A549 (cell line): ENCODE data around the gene RAB37. TPM values are rescaled to one million over a fixed set of nuclear protein-coding genes. Genes with fewer than 3 reads are reported as not detected.
A peak's percentile ranks its signal among the peaks of the same experiment; 100 is the strongest.

Source experiments
- ATAC-seq, 2 experiments: fragments of 200-7000 bp in 1 of 2; fragments of >200 bp in 1 of 2; cut with Nextera tagmentation in 1 of 2; cut with Tn5 transposase in 1 of 2; 3 replicates each; pipeline versions ENCODE4 v1.8.0 to v1.9.1; 2018 to 2020; ENCODE audit warnings: mild to moderate bottlenecking in 1 of 2, moderate library complexity in 1 of 2
- CTCF ChIA-PET: fragments of 300-600 bp; sonication (Branson Sonifier 250); formaldehyde crosslinking; extraction: SDS; loops from one replicate; lab custom pipeline; 2021; ENCODE audit warnings: antibody characterized with exemption, inconsistent platforms; lab: Yijun Ruan, JAX
- POLR2A ChIA-PET: fragments of 350-600 bp; formaldehyde crosslinking; extraction: SDS; loops from one replicate; lab custom pipeline; 2021; ENCODE audit warnings: antibody characterized with exemption, inconsistent platforms; lab: Yijun Ruan, JAX
- DNase-seq, 2 experiments: peaks; one replicate each; pipeline versions ENCODE4 v3.0.0 to v3.0.0-alpha.2; 2011 to 2016; ENCODE audit warnings: low read depth in 1 of 2, low spot score in 1 of 2
- FAIRE-seq: peaks from 2 replicates; lab custom pipeline; 2011; peaks lifted over from hg19 to GRCh38; lab: Jason Lieb, UNC
- H3K27ac ChIP-seq, 2 experiments: fragments of >200 bp; sonication (Bioruptor Twin); formaldehyde crosslinking; 3 replicates each; pipeline ENCODE4 v1.5.1; 2016 to 2017
- H3K4me1 ChIP-seq: fragments of >200 bp; sonication (Bioruptor Twin); formaldehyde crosslinking; 3 replicates; pipeline ENCODE4 v1.6.1; 2016
- H3K4me2 ChIP-seq: fragments of >200 bp; sonication (Bioruptor Twin); formaldehyde crosslinking; 3 replicates; pipeline ENCODE4 v1.6.1; 2016
- H3K4me3 ChIP-seq: fragments of >200 bp; sonication (Bioruptor Twin); formaldehyde crosslinking; 3 replicates; pipeline ENCODE4 v1.5.1; 2016
- H3K9me3 ChIP-seq: fragments of >200 bp; sonication (Bioruptor Twin); formaldehyde crosslinking; 3 replicates; pipeline ENCODE4 v1.6.1; 2016
- ATOH8 ChIP-seq: fragments of 250-450 bp; sonication (Bioruptor Pico); IDR thresholded peaks from 2 replicates; pipeline ENCODE4 v1.5.0; 2020; ENCODE audit warnings: low read depth, mild to moderate bottlenecking, moderate library complexity
- CBX2 ChIP-seq: fragments of 200-600 bp; sonication (generic); IDR thresholded peaks from 2 replicates; pipeline ENCODE4 v1.6.1; 2016; ENCODE audit warnings: low read depth, mild to moderate bottlenecking, borderline replicate concordance
- CBX8 ChIP-seq: fragments of 200-600 bp; sonication (generic); IDR thresholded peaks from 2 replicates; pipeline ENCODE4 v1.6.1; 2016
- CTCF ChIP-seq: fragments of >200 bp; sonication (Bioruptor Twin); formaldehyde crosslinking; IDR thresholded peaks from 3 replicates; pipeline ENCODE4 v1.5.1; 2016
- EHMT2 ChIP-seq: fragments of 200-600 bp; sonication (generic); IDR thresholded peaks from 2 replicates; pipeline ENCODE4 v1.6.1; 2016; ENCODE audit warnings: antibody characterized with exemption, low read depth, mild to moderate bottlenecking, moderate library complexity
- ELK1 ChIP-seq: fragments of 150-350 bp; IDR thresholded peaks from 2 replicates; pipeline ENCODE4 v1.6.1; 2014; ENCODE audit warnings: low read depth, mild to moderate bottlenecking, low read length
- HDAC2 ChIP-seq: fragments of 200-600 bp; sonication (generic); IDR thresholded peaks from 2 replicates; pipeline ENCODE4 v1.6.1; 2016
- HOXA7 ChIP-seq: fragments of 250-450 bp; sonication (Bioruptor Pico); IDR thresholded peaks from 2 replicates; pipeline ENCODE4 v1.5.0; 2020; ENCODE audit warnings: mild to moderate bottlenecking, moderate library complexity
- HOXB13 ChIP-seq: fragments of 250-450 bp; sonication (Bioruptor Pico); IDR thresholded peaks from 2 replicates; pipeline ENCODE4 v1.5.0; 2020; ENCODE audit warnings: low read depth, mild to moderate bottlenecking, moderate library complexity
- KDM5A ChIP-seq: fragments of 200-600 bp; sonication (generic); IDR thresholded peaks from 2 replicates; pipeline ENCODE4 v1.6.1; 2016; ENCODE audit warnings: antibody characterized with exemption, mild to moderate bottlenecking
- MAFK ChIP-seq: fragments of 450-650 bp; IDR thresholded peaks from 2 replicates; pipeline ENCODE4 v1.6.1; 2014; ENCODE audit not compliant: partially characterized antibody
- NPAS2 ChIP-seq: fragments of 250-450 bp; sonication (Bioruptor Pico); IDR thresholded peaks from 2 replicates; pipeline ENCODE4 v1.8.0; 2022; ENCODE audit warnings: mild to moderate bottlenecking, moderate library complexity, borderline replicate concordance
- NR3C1 ChIP-seq: fragments of >200 bp; sonication (Bioruptor Twin); formaldehyde crosslinking; IDR thresholded peaks from 3 replicates; pipeline ENCODE4 v1.6.1; 2017
- PBX3 ChIP-seq: IDR thresholded peaks from 2 replicates; pipeline ENCODE4 v1.6.1; 2012
- POLR2A ChIP-seq: IDR thresholded peaks from 2 replicates; pipeline ENCODE4 v1.6.1; 2012; ENCODE audit warnings: mild to moderate bottlenecking, low read length
- POLR2AphosphoS2 ChIP-seq: conservative IDR thresholded peaks from 2 replicates; pipeline ENCODE4 v1.6.1; 2012; ENCODE audit warnings: low read length, improper control_type of control experiment, inconsistent platforms
- RCOR1 ChIP-seq: fragments of 150-350 bp; IDR thresholded peaks from 2 replicates; pipeline ENCODE4 v1.6.1; 2014; ENCODE audit warnings: antibody characterized with exemption, low read length, low read depth
- REST ChIP-seq: fragments of 200-600 bp; sonication (generic); IDR thresholded peaks from 2 replicates; pipeline ENCODE4 v1.6.1; 2016; ENCODE audit warnings: antibody characterized with exemption, mild to moderate bottlenecking, moderate library complexity
- RFX5 ChIP-seq: fragments of 450-650 bp; IDR thresholded peaks from 2 replicates; pipeline ENCODE4 v1.7.1; 2014; ENCODE audit warnings: antibody characterized with exemption, mild to moderate bottlenecking, moderate library complexity
- SMC3 ChIP-seq: fragments of >200 bp; sonication (Bioruptor Twin); formaldehyde crosslinking; IDR thresholded peaks from 3 replicates; pipeline ENCODE4 v1.6.1; 2018; ENCODE audit warnings: inconsistent platforms
- SREBF2 ChIP-seq: fragments of 450-650 bp; IDR thresholded peaks from 2 replicates; pipeline ENCODE4 v1.6.1; 2014; ENCODE audit warnings: mild to moderate bottlenecking, moderate library complexity
- TFCP2L1 ChIP-seq: fragments of 250-450 bp; sonication (Bioruptor Pico); IDR thresholded peaks from 2 replicates; pipeline ENCODE4 v1.5.0; 2021; ENCODE audit warnings: mild to moderate bottlenecking
- TP53 ChIP-seq: fragments of 250-450 bp; sonication (Bioruptor Pico); IDR thresholded peaks from 2 replicates; pipeline ENCODE4 v1.5.0; 2021; ENCODE audit warnings: mild to moderate bottlenecking, moderate library complexity
- ZC3H11A ChIP-seq: fragments of 450-650 bp; IDR thresholded peaks from 2 replicates; pipeline ENCODE4 v1.6.1; 2014; ENCODE audit warnings: antibody characterized with exemption, mild to moderate bottlenecking
- WGBS: methylation state at CpG from one replicate; pipeline ENCODE4 v1.1.6; 2017; ENCODE audit errors: missing lambda C conversion rate; 5-methylcytosine and 5-hydroxymethylcytosine counted together
- polyA plus RNA-seq, 4 experiments: library from polyadenylated mRNA; depleted of rRNA in 3 of 4; stranded (reverse); fragments of >200 nt; fragmentation: RNase III in 1 of 4; extraction: RNeasy Plus Mini Kit Qiagen cat#74134 plus additional on column Dnase treatment in 1 of 4; gene quantifications; 2 replicates in 3 of 4; 3 replicates in 1 of 4; pipeline ENCODE4 v1.2.3, GENCODE V29; 2011 to 2017
- TF ChIP-seq, protein P1 (sequence below): IDR thresholded peaks from 2 replicates; pipeline ENCODE4 v1.6.1; 2012; ENCODE audit warnings: low read depth, borderline replicate concordance
- TF ChIP-seq, protein P2 (sequence below): fragments of 450-650 bp; IDR thresholded peaks from 2 replicates; pipeline ENCODE4 v1.6.1; 2014; ENCODE audit warnings: antibody characterized with exemption

Gene RAB37
- polyA plus RNA-seq, 2 of the 4 experiments (the other 2 are of a cell fraction), result 2.4 to 15.8 TPM

GRCh38 chr17:74764751-74765286 is 27.8 kb downstream of the RAB37 start (continued):
- TF ChIP-seq TP53 (CRISPR knock-in tag) (no peak), HOXA7 (CRISPR knock-in tag) (no peak), PBX3 (no peak), HDAC2 (no peak), SREBF2 (no peak), CBX2 (no peak), ZC3H11A (no peak), REST (no peak), POLR2A (no peak)

DNA sequence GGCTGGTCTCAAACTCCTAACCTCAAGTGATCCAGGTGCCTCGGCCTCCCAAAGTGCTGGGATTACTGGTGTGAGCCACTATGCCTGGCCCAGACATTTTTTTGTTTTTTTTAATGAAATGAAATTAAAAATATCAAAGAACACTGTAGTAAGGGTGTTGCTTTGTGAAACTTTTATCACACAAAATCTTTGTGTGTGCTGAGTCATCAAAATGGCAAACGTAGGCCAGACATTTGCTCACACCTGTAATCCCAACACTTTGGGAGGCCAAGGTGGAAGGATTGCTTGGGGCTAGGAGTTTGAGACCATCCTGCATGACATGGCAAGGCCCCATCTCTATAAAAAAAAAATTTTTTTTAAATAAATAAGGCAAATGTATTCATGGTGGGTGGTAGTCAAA is 29.4 kb downstream of the RAB37 start:
- POLR2A ChIA-PET, result interaction anchor here (1.4 kb wide), 1 partner anchor 17 kb away, joined by 4 read pairs; no protein-coding TSS in a partner anchor
- DNase-seq, result no peak
- ATAC-seq, result no peak
- TF ChIP-seq, protein P1, sequence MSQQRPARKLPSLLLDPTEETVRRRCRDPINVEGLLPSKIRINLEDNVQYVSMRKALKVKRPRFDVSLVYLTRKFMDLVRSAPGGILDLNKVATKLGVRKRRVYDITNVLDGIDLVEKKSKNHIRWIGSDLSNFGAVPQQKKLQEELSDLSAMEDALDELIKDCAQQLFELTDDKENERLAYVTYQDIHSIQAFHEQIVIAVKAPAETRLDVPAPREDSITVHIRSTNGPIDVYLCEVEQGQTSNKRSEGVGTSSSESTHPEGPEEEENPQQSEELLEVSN, result no peak
- peak; percentile 71 for TF ChIP-seq MAFK
- TF ChIP-seq, all 56 proteins: peak for 1
- Histone ChIP-seq H3K4me3 (no peak overlapping the region), H3K27ac (no peak overlapping the region), H3K9me3 (no peaks in the 10 kb centered on the region), H3K4me1 (peaks cover 40% of the 10 kb centered on the region), H3K4me2 (no peak overlapping the region)
- 90% methylated on average over 2 of the region's 2 CpGs for WGBS
- FAIRE-seq, result no peak
- CTCF ChIA-PET, result interaction anchor here (19.0 to 53.6 kb wide), 3 partner anchors 12 to 91 kb away, joined by 349 to 1302 read pairs (median 705); partner anchors contain the start of genes FDXR, GRIN2C and NHERF1

DNA sequence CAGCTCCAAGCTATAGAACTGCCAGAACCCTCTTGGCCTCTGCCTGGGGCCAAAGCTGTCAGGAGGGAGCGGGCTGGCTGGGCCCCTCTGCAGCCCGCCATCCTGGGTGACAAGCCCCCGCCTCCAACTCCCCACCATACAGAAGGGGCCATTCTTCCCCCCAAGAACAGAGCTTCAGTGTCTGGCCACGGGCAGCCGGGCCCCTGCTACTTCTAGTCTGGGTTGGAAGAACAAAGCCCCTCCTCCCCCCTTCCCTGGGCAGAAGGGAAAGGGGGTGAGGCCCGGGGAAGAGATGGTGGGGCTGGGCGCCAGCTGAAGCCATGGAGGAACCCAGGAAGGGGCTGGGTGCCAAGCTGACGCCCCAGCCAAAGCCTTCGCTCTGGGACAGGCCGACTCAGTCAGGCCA is 30.1 kb downstream of the RAB37 start:
- no peaks in the 10 kb centered on the region for H3K9me3 ChIP-seq
- ChIA-PET POLR2A (interaction anchor here (1.4 kb wide), 1 partner anchor 18 kb away, joined by 4 read pairs; no protein-coding TSS in a partner anchor), CTCF (interaction anchor here (1.1 to 53.6 kb wide), 6 partner anchors 13 to 201 kb away, joined by 4 to 1302 read pairs (median 228); partner anchors contain the start of genes FDXR, GRIN2C, NHERF1 and RAB37)
- peak overlapping the region in 1 of 2 experiments; percentile 34; a peak in 1 of 6 replicates for H3K27ac ChIP-seq
- 90% methylated on average over 8 of the region's 10 CpGs for WGBS
- H3K4me2 ChIP-seq, result no peak overlapping the region
- H3K4me3 ChIP-seq, result no peak overlapping the region
- no peak for DNase-seq
- ATAC-seq, result no peak
- H3K4me1 ChIP-seq, result peaks cover 37% of the 10 kb centered on the region
- no peak for FAIRE-seq
- TF ChIP-seq RFX5 (no peak), ELK1 (no peak), TFCP2L1 (CRISPR knock-in tag) (no peak), RCOR1 (no peak), SMC3 (no peak), EHMT2 (no peak), ATOH8 (CRISPR knock-in tag) (no peak), CBX8 (no peak), POLR2AphosphoS2 (no peak), HOXB13 (no peak), NPAS2 (CRISPR knock-in tag) (no peak), NR3C1 (no peak), CBX2 (no peak), KDM5A (no peak), CTCF (no peak)
- TF ChIP-seq, protein P2, sequence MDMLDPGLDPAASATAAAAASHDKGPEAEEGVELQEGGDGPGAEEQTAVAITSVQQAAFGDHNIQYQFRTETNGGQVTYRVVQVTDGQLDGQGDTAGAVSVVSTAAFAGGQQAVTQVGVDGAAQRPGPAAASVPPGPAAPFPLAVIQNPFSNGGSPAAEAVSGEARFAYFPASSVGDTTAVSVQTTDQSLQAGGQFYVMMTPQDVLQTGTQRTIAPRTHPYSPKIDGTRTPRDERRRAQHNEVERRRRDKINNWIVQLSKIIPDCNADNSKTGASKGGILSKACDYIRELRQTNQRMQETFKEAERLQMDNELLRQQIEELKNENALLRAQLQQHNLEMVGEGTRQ, result no peak
